KBM-7 (cell line): ENCODE data around the gene PCGF3.
"Not testable (repeated sequence)": the region's sequence is repeated elsewhere in the genome, so short reads cannot be mapped to it uniquely, and the experiment has no call there.

Experiments
- DNase-seq: peaks from one replicate; pipeline ENCODE4 v3.0.0-alpha.2; 2015
- in situ Hi-C: fragments of 300-500 bp; cut with MboI; formaldehyde crosslinking; loops from 2 replicates; pipeline ENCODE4 v1.14.3; 2020; ENCODE audit warnings: low sequenced_read_pairs, low pct_unique_long_range_greater_than_20kb, mixed read lengths

The PCGF3 gene

GRCh38 chr4:718460-718859 is 12.8 kb downstream of the PCGF3 start:
- no peak for DNase-seq
- in situ Hi-C loops, result no loop called here

- in situ Hi-C loops, result no loop called here
- DNase-seq, result no peak
These were observed 14.7 kb downstream of the PCGF3 start for GRCh38 chr4:720111-720860.

DNA sequence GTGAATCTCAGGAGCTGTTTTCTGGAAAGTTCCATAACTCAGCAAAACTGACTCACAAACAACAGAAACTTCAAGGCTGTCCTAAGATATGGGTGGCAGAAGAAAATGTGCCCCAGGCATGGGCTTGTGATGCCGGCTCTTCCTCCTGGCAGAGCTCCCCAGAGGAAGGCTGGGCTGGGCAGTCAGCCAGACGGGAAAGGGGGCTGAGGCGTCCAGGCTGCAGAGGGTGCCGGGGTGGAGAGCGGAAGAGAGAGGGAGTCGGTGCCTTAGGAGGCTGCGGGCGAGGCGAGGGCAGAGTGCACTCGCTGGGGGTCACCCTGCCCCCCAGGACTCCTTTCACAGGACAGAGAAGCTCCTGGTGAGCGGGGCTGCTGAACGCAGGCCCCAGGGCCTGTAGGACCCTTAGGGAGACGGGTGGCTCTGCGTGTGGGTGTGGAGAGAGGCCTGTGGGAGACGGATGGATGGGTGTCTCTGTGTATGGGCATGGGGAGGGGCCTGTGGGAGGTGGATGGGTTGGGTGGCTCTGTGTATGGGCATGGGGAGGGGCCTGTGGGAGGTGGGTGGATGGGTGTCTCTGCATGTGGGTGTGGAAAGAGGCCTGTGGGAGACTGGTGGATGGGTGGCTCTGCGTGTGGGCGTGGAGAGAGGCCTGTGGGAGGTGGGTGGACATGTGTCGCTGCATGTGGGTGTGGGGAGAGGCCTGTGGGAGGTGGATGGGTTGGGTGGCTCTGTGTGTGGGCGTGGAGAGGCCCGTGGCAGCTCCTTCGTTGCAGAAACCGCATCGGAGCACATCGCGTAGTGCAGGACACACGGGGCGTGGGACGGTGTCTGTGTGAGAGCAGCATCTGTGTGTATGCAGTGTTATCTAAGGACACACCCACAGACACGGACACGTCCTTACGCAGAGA is 15.9 kb downstream of the PCGF3 start:
- no peak for DNase-seq
- in situ Hi-C loops, result no loop called here

DNA sequence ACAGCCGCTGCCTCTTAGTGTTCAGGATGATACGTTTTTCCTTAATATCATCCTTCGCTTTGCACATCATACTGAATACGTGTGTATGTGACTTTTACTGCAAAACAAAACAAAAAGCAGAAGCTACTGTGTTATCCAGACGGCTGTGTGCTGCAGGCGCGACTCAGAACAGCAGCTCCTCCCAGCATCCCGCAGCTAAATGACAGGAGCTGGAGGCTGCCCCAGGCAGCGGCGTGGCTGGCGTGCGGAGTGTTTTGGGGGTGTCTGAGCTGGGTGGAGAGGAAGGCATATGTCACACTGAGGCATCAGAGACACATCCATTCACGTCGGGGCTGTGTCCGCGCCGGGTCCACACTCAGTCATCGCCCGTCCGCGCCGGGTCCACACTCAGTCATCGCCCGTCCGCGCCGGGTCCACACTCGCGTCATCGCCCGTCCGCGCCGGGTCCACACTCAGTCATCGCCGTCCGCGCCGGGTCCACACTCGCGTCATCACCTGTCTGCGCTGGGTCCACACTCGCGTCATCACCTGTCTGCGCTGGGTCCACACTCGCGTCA is 16.6 kb downstream of the PCGF3 start:
- in situ Hi-C loops, result no loop called here
- DNase-seq, result no peak

DNA sequence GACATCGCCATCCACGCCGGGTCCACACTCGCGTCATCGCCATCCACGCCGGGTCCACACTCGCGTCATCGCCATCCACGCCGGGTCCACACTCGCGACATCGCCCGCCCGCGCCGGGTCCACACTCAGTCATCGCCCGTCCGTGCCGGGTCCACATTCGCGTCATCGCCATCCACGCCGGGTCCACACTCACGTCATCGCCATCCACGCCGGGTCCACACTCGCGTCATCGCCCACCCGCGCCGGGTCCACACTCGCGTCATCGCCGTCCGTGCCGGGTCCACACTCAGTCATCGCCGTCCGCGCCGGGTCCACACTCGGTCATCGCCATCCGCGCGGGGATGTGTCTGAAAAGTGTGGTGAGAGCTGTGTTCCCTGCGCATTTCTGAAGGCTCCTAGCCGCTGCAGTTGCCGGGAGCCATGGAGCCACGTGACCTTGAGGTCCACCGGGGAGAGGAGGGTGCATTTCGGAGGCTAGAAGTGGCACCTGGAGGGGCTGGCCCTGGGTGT is 17.3 kb downstream of the PCGF3 start:
- DNase-seq, result no peak
- in situ Hi-C loops, result no loop called here

- no peak for DNase-seq
- in situ Hi-C loops, result no loop called here
These were observed 18.3 kb downstream of the PCGF3 start for GRCh38 chr4:723751-724530.

DNA sequence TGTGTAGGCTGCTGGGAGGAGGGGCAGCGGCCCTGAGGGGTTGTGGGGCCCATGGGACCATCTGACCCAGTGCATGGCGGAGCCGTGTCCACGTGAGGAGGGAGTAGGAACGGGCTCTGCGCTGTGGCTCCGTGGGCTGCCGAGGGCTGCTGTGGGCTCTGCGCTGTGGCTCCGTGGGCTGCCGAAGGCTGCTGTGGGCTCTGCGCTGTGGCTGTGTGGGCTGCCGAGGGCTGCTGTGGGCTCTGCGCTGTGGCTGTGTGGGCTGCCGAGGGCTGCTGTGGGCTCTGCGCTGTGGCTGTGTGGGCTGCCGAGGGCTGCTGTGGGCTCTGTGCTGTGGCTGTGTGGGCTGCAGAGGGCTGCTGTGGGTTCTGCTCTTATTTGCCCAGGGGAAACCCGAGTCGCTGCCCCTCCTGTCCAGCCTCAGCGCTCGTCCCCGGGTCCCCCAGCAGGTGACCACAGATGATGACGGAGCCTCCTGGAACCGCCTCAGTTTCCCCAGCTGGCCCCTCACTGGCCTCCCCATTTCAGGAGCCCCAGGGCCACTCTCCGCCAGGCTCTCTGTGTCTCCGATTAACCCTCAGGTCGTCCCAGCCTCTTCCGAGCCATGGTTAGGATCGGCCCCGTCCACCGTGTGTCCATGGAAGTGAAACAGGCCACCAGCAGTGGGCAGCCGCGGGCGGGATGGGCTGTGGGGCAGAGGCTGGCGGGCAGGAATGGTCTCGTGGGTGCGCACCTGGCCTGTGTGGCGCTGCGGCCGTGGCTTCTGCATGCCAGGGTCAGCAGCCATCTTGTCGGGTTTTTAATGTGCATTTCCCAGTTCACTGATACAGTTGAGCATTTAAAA is 20.0 kb downstream of the PCGF3 start:
- in situ Hi-C loops, result no loop called here
- no peak for DNase-seq

DNA sequence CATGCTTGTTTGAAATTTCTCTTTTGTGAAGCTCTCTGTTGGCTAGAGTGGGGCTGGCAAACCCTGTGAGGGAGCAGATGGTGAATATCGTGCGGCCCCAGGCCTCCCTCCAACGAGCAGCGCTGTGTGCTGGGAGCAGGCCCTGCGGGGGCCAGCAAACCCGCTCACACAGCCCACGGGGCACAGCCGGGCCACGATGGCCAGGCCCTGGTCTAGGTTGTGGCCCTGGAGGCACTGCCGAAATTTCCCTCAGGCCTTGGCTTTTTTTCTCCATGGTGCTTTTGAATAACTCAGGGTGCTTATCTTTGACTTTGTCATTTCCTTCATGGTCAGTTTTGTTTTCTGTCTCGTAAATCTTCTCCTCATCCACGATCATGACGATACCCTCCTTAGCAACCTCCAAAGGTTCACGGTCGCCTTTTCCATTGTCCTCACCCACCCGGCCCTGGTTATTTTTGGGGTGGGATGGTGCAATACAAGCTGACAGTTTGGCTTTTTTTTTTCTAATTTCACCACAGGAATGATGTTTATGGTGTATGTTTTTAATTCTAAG is 20.7 kb downstream of the PCGF3 start:
- DNase-seq, result no peak
- in situ Hi-C loops, result no loop called here

GRCh38 chr4:726838-727237 is 21.2 kb downstream of the PCGF3 start:
- in situ Hi-C loops, result no loop called here
- DNase-seq, result no peak

DNA sequence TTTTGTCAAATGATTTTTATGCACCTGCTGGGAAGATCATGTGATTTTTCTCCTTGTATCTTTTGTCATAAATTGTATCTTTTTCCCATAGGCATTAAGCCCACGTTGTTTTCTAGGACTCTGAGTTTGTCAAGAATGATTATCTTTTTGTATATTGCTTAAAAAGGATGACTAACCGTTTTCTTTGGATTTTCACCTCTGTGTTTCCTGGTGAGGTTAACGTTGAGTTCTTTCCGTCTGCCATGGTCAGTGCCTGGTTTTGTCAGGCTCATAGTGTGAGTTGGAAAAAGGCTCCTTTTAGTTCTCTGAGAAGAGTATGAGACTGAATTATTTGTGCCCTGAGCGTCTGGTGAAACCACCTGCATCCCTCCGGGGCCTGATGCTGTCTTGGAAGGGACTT is 21.9 kb downstream of the PCGF3 start:
- no peak for DNase-seq
- in situ Hi-C loops, result no loop called here

- in situ Hi-C loops, result no loop called here
- no peak for DNase-seq
These were observed 24.0 kb downstream of the PCGF3 start for GRCh38 chr4:729336-730315.

GRCh38 chr4:730511-730910 is 24.9 kb downstream of the PCGF3 start:
- in situ Hi-C loops, result no loop called here

GRCh38 chr4:730946-731904 is 25.6 kb downstream of the PCGF3 start:
- in situ Hi-C loops, DNase-seq: not testable (repeated sequence)

More at GRCh38 chr4:730511-730910, 24.9 kb downstream of the PCGF3 start:
- DNase-seq, result no peak

DNA sequence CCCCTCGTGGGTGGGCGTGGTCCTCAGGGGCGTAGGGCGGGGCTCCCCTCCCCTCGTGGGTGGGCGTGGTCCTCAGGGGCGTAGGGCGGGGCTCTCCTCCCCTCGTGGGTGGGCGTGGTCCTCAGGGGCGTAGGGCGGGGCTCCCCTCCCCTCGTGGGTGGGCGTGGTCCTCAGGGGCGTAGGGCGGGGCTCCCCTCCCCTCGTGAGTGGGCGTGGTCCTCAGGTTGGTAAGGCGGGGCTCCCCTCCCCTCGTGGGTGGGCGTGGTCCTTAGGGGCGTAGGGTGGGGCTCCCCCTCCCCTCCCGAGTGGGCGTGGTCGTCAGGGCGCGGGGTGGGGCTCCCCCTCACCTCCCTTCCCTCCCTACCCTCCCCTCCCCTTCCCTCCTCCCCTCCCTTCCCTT is 26.3 kb downstream of the PCGF3 start:
- in situ Hi-C loops, DNase-seq: not testable (repeated sequence)

GRCh38 chr4:732486-732885 is 26.9 kb downstream of the PCGF3 start:
- no peak for DNase-seq
- in situ Hi-C loops, result no loop called here
